ENCODE results near the gene ILK. TPM values are rescaled to one million over a fixed set of nuclear protein-coding genes. Genes with fewer than 3 reads are reported as not detected.
A peak's percentile ranks its signal among the peaks of the same experiment; 100 is the strongest.

The ILK gene
- total RNA-seq, 1 donor from 2014 or later, result 183 TPM

DNA sequence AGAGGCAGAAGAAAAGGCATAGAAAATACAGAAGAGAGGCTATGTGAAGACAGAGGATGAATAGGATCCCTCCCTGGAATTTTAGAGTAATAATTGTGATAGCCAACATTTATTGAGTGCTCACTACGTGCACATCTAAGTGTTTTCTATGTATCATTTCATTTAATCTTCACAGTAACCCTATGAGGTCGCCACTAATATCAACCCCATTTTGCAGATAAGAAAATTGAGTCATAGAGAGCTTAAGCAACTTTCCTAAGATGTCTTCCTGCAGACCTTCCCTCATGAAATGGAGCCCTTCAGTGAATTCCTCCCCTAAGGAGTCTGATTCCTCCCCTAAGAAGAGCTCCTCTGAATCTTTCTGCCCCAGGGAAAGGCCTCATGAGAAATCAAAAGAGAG is 38.2 kb upstream of the ILK start:
- Mint-ChIP-seq H3K36me3 (ENCODE audit: low read depth, unreplicated experiment) (peaks cover 18% of the 10 kb centered on the region), H3K27me3 (ENCODE audit: unreplicated experiment) (peaks cover 9% of the 10 kb centered on the region), H3K27ac (ENCODE audit: unreplicated experiment) (no peak overlapping the region)

DNA sequence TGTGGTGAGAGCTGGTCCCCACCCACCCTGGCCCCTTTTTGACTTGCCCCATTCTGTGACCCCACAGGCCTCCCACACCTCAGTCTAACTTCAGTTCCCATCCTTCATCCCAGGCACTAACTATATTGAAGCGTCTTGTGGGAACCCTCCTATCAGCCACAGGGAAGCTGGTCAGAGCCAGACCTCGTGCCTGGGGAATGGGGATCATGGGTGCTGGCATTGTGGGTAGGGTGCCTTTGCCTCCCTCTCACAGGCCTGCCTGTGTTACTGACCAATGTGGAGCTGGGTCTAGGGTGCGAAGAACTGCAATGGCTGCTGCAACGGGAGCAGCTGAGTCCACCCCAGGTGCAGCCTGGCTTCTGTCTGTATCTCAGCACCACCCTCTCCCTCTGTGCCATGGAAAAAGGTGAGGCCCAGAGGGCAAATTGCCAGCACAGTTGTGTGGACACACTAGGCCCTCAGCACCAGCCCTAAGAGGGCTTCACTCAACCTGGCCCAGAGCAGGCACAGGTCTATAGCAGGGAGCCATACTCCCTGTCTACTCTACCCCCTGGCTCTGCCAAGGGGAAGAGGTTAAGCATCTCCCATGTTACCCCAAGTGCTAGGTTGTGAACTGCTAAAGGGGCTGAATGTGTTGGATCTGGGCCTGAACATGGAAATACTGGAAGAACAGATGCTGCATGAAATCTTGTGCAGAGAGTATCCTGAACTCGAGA is 37.4 kb upstream of the ILK start:
- no peak overlapping the region for H3K27ac Mint-ChIP-seq (ENCODE audit: unreplicated experiment)
- H3K4me1 Mint-ChIP-seq (ENCODE audit: unreplicated experiment), result no peaks in the 10 kb centered on the region
- peaks cover 18% of the 10 kb centered on the region for H3K36me3 Mint-ChIP-seq (ENCODE audit: low read depth, unreplicated experiment)
- TF ChIP-seq, protein P1, sequence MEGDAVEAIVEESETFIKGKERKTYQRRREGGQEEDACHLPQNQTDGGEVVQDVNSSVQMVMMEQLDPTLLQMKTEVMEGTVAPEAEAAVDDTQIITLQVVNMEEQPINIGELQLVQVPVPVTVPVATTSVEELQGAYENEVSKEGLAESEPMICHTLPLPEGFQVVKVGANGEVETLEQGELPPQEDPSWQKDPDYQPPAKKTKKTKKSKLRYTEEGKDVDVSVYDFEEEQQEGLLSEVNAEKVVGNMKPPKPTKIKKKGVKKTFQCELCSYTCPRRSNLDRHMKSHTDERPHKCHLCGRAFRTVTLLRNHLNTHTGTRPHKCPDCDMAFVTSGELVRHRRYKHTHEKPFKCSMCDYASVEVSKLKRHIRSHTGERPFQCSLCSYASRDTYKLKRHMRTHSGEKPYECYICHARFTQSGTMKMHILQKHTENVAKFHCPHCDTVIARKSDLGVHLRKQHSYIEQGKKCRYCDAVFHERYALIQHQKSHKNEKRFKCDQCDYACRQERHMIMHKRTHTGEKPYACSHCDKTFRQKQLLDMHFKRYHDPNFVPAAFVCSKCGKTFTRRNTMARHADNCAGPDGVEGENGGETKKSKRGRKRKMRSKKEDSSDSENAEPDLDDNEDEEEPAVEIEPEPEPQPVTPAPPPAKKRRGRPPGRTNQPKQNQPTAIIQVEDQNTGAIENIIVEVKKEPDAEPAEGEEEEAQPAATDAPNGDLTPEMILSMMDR (IDR thresholded peaks at IDR 0.05; ENCODE audit: unreplicated experiment), result no peak
- H3K9me3 Mint-ChIP-seq (ENCODE audit: unreplicated experiment), result no peaks in the 10 kb centered on the region
- H3K27me3 Mint-ChIP-seq (ENCODE audit: unreplicated experiment), result peaks cover 9% of the 10 kb centered on the region
- no peak for DNase-seq (ENCODE audit: low spot score)
- peak overlapping the region; percentile 81 for H3K4me3 Mint-ChIP-seq (ENCODE audit: unreplicated experiment)

More for the DNA sequence above, 38.2 kb upstream of the ILK start:
- TF ChIP-seq, protein P1 (IDR thresholded peaks at IDR 0.05; ENCODE audit: unreplicated experiment), result no peak
- no peak overlapping the region for H3K4me3 Mint-ChIP-seq (ENCODE audit: unreplicated experiment)
- no peaks in the 10 kb centered on the region for H3K9me3 Mint-ChIP-seq (ENCODE audit: unreplicated experiment)
- H3K4me1 Mint-ChIP-seq (ENCODE audit: unreplicated experiment), result no peaks in the 10 kb centered on the region
- DNase-seq (ENCODE audit: low spot score), result no peak

DNA sequence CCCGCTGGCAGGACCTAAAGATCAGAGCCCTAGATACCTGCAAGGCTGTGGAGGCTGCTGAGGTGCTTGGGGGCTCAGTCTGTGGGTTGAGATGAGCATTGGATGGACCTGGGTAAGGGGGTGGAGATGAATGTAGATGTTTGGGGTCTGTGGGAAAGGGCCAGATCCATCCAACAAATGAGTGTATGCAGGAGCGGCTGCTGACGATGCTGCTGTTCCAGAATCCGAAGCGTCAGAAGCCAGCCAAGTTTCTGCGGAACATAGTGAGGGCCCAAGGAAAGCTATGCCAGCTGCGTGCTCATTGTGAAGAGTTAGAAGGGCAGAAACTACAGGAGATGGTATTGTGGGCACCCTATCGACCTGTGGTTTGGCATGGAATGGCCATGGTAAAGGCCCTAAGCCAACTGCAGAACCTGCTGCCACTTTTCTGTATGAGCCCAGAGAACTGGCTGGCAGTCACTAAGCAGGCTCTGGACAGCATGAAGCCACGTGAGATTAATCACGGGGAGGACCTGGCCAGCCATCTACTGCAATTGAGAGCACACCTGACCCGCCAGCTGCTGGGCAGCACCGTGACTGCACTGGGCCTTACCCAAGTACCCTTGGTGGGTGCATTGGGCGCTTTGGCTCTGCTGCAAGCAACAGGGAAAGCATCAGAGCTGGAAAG is 36.7 kb upstream of the ILK start:
- H3K27ac Mint-ChIP-seq (ENCODE audit: unreplicated experiment), result no peak overlapping the region
- TF ChIP-seq, protein P1 (IDR thresholded peaks at IDR 0.05; ENCODE audit: unreplicated experiment), result no peak
- no peak for DNase-seq (ENCODE audit: low spot score)
- H3K4me3 Mint-ChIP-seq (ENCODE audit: unreplicated experiment), result peak overlapping the region; percentile 81
- no peaks in the 10 kb centered on the region for H3K4me1 Mint-ChIP-seq (ENCODE audit: unreplicated experiment)
- peaks cover 9% of the 10 kb centered on the region for H3K27me3 Mint-ChIP-seq (ENCODE audit: unreplicated experiment)
- no peaks in the 10 kb centered on the region for H3K9me3 Mint-ChIP-seq (ENCODE audit: unreplicated experiment)
- peaks cover 18% of the 10 kb centered on the region for H3K36me3 Mint-ChIP-seq (ENCODE audit: low read depth, unreplicated experiment)

DNA sequence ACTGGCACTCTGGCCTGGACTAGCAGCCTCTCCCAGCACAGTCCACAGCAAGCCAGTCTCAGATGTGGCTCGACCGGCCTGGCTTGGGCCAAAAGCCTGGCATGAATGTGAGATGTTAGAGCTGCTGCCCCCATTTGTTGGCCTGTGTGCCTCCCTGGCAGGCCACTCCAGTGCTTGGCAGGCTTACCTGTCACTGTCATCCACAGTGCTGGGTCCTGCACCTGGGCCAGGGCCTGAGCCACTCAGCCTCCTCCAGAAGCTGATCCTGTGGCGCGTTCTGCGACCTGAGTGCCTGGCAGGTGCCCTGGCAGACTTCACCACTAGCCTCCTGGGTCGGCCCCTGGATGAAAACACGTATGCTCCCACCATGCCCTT is 36.2 kb upstream of the ILK start:
- peaks cover 9% of the 10 kb centered on the region for H3K27me3 Mint-ChIP-seq (ENCODE audit: unreplicated experiment)
- no peak overlapping the region for H3K27ac Mint-ChIP-seq (ENCODE audit: unreplicated experiment)

More for the DNA sequence above, 36.2 kb upstream of the ILK start:
- no peaks in the 10 kb centered on the region for H3K9me3 Mint-ChIP-seq (ENCODE audit: unreplicated experiment)
- DNase-seq (ENCODE audit: low spot score), result no peak
- TF ChIP-seq, protein P1 (IDR thresholded peaks at IDR 0.05; ENCODE audit: unreplicated experiment), result no peak
- H3K4me3 Mint-ChIP-seq (ENCODE audit: unreplicated experiment), result no peak overlapping the region
- H3K36me3 Mint-ChIP-seq (ENCODE audit: low read depth, unreplicated experiment), result peaks cover 15% of the 10 kb centered on the region
- no peaks in the 10 kb centered on the region for H3K4me1 Mint-ChIP-seq (ENCODE audit: unreplicated experiment)

Data from endothelial cell (in vitro differentiated cells).